ENCODE results near the gene QKI.

QKI gene

DNA sequence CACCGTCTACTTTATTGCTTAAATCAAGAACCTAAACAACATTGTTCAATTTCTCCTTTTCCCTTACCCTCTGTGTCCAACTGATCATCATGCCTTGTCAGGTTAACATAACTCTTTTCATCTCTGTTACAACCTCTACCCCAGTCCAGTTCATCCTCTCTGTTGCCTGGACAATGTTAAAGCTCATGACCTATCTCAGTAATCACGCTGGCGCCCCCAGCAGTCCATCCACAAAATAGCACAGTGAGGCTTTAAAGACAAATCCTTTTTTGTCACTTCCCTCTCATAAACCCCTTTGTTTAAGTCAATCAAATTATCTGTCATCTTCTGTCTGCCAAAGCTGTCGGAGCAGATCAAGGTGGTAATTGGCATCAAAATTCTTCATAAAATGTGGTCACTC lies 140.1 kb downstream of the QKI start:
- no peak overlapping the region for H3K4me3 ChIP-seq (ENCODE audit: low read depth, low read length)
- TF ChIP-seq, protein P1, sequence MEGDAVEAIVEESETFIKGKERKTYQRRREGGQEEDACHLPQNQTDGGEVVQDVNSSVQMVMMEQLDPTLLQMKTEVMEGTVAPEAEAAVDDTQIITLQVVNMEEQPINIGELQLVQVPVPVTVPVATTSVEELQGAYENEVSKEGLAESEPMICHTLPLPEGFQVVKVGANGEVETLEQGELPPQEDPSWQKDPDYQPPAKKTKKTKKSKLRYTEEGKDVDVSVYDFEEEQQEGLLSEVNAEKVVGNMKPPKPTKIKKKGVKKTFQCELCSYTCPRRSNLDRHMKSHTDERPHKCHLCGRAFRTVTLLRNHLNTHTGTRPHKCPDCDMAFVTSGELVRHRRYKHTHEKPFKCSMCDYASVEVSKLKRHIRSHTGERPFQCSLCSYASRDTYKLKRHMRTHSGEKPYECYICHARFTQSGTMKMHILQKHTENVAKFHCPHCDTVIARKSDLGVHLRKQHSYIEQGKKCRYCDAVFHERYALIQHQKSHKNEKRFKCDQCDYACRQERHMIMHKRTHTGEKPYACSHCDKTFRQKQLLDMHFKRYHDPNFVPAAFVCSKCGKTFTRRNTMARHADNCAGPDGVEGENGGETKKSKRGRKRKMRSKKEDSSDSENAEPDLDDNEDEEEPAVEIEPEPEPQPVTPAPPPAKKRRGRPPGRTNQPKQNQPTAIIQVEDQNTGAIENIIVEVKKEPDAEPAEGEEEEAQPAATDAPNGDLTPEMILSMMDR (IDR thresholded peaks at IDR 0.05; ENCODE audit: borderline replicate concordance, insufficient read depth, low read depth, low read length), result 0 out of 2 replicates have a peak, but pooled peaks have one; percentile 36

GRCh38 chr6:163559661-163560060 lies 145.1 kb downstream of the QKI start:
- no peak overlapping the region for H3K4me3 ChIP-seq (ENCODE audit: low read depth, low read length)
- TF ChIP-seq, protein P1 (IDR thresholded peaks at IDR 0.05; ENCODE audit: borderline replicate concordance, insufficient read depth, low read depth, low read length), result no peak

DNA sequence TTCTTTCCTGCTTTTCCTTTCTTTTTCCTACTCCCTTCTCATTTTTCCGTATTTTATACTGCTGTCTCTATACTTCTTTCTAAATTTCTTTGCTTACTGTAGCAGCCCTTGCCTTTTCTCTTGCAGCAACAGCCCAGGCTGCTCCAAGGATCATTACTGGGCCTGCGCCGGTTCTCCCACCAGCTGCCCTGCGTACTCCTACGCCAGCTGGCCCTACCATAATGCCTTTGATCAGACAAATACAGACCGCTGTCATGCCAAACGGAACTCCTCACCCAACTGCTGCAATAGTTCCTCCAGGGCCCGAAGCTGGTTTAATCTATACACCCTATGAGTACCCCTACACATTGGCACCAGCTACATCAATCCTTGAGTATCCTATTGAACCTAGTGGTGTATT lies 148.8 kb downstream of the QKI start:
- TF ChIP-seq, protein P1 (IDR thresholded peaks at IDR 0.05; ENCODE audit: borderline replicate concordance, insufficient read depth, low read depth, low read length), result no peak

DNA sequence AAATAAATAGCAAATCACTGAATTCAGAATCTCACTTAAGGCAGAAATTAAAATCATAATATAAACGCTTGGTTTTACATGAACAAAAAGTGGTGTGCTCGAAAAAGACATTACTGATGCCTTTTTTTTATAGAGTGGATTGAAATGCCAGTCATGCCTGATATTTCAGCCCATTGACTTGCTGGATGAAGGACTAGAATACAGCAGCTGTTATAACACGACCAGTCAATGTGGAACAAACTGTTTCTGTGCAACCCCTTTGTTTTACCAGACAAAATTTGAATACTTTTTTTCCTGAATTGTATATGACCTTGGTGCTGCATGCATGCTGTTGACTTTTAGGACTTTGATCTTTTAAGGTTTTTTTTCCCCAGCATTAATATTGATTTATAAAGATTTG lies 150.0 kb downstream of the QKI start:
- TF ChIP-seq, protein P1 (IDR thresholded peaks at IDR 0.05; ENCODE audit: borderline replicate concordance, insufficient read depth, low read depth, low read length), result no peak

More for the DNA sequence above, 148.8 kb downstream of the QKI start:
- no peak overlapping the region for H3K4me3 ChIP-seq (ENCODE audit: low read depth, low read length)

GRCh38 chr6:163565140-163565539 lies 150.6 kb downstream of the QKI start:
- no peak overlapping the region for H3K4me3 ChIP-seq (ENCODE audit: low read depth, low read length)
- TF ChIP-seq, protein P1 (IDR thresholded peaks at IDR 0.05; ENCODE audit: borderline replicate concordance, insufficient read depth, low read depth, low read length), result no peak

More for the DNA sequence above, 150.0 kb downstream of the QKI start:
- H3K4me3 ChIP-seq (ENCODE audit: low read depth, low read length), result no peak overlapping the region

GRCh38 chr6:163566056-163566455 lies 151.5 kb downstream of the QKI start:
- H3K4me3 ChIP-seq (ENCODE audit: low read depth, low read length), result no peak overlapping the region
- TF ChIP-seq, protein P1 (IDR thresholded peaks at IDR 0.05; ENCODE audit: borderline replicate concordance, insufficient read depth, low read depth, low read length), result no peak

DNA sequence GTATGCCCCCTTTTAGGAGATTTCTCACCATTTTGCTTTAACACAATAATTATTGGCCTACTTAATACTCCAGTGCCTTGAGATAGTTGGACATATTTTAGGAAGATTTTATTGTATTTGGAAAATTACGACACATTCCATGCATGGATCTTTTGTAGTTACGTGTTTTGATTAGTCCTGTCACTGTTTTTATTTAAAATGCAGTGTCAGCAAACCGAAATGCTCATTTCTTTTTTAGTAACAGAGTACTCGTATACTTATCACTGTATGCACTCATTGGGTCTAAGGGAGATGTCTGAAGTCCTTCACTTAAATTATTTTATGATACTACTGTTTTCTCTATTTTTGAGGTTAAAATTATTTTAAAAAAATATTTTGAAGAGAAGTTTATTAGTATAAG lies 153.8 kb downstream of the QKI start:
- TF ChIP-seq, protein P1 (IDR thresholded peaks at IDR 0.05; ENCODE audit: borderline replicate concordance, insufficient read depth, low read depth, low read length), result no peak
- H3K4me3 ChIP-seq (ENCODE audit: low read depth, low read length), result no peak overlapping the region
